Vagina (tissue), 2 donors: ENCODE results near the gene GPD2.

ENCODE experiments used
- POLR2A ChIP-seq, 2 donors: fragments of 450-650 bp; IDR thresholded peaks; one replicate each; pipeline ENCODE4 v1.6.1; 2017; ENCODE audit warnings: antibody characterized with exemption in 2 of 2, mild to moderate bottlenecking in 2 of 2, moderate library complexity in 2 of 2
- POLR2AphosphoS5 ChIP-seq, 2 donors: sonication (generic); formaldehyde crosslinking; IDR thresholded peaks; one replicate each; pipeline ENCODE4 v1.9.0; 2017; ENCODE audit warnings: antibody characterized with exemption in 2 of 2, mild to moderate bottlenecking in 2 of 2, low read depth in 1 of 2; ENCODE audit not compliant: insufficient read depth in 1 of 2
- TF ChIP-seq, protein P1 (sequence below), 3 experiments: fragments of 450-650 bp in 2 of 3; fragments of 200-600 bp in 1 of 3; sonication (generic) in 1 of 3; IDR thresholded peaks; one replicate each; pipeline ENCODE4 v1.5.1; 2017 to 2019; ENCODE audit warnings: antibody characterized with exemption in 3 of 3, mild to moderate bottlenecking in 2 of 3, moderate library complexity in 2 of 3

- TF ChIP-seq, protein P1, sequence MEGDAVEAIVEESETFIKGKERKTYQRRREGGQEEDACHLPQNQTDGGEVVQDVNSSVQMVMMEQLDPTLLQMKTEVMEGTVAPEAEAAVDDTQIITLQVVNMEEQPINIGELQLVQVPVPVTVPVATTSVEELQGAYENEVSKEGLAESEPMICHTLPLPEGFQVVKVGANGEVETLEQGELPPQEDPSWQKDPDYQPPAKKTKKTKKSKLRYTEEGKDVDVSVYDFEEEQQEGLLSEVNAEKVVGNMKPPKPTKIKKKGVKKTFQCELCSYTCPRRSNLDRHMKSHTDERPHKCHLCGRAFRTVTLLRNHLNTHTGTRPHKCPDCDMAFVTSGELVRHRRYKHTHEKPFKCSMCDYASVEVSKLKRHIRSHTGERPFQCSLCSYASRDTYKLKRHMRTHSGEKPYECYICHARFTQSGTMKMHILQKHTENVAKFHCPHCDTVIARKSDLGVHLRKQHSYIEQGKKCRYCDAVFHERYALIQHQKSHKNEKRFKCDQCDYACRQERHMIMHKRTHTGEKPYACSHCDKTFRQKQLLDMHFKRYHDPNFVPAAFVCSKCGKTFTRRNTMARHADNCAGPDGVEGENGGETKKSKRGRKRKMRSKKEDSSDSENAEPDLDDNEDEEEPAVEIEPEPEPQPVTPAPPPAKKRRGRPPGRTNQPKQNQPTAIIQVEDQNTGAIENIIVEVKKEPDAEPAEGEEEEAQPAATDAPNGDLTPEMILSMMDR (IDR thresholded peaks at IDR 0.05): no peak
- TF ChIP-seq POLR2AphosphoS5 (IDR thresholded peaks at IDR 0.05; ENCODE audit: insufficient read depth in 1 of 2, low read depth in 1 of 2): no peak
- TF ChIP-seq POLR2A (IDR thresholded peaks at IDR 0.05): no peak
Measured at GRCh38 chr2:156429211-156429610, 7.0 kb upstream of the GPD2 start.
